ENCODE measurements around the gene EBI3. TPM values are rescaled to one million over a fixed set of nuclear protein-coding genes. Genes with fewer than 3 reads are reported as not detected.
"Not testable (repeated sequence)": the region's sequence is repeated elsewhere in the genome, so short reads cannot be mapped to it uniquely, and the experiment has no call there.

Gene EBI3
- total and polyA plus RNA-seq, 2 of the 8 experiments (the other 6 are each of a cell fraction or from before 2014, with no cell fraction given): 0.99 to 8.4 TPM

DNA sequence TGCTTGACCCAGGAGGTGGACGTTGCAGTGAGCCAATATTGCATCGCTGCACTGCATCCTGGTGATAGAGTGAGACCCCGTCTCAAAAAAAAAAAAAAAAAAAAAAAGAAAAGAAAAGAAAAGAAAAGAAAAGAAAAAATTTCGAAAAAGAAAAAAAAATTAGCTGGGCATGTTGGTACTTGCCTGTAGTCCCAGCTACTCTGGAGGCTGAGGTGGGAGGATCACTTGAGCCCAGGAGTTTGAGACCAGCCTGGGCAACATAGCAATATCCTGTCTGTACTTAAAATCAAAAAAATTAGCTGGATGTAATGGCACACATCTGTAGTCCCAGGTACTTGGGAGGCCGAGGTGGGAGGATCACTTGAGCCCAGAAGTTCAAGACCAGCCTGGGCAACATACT, 2.8 kb downstream of the EBI3 start:
- H3K23me2 ChIP-seq (ENCODE audit: low read depth, low read length); DNase-seq (ENCODE audit: low read depth in 1 of 2, low spot score in 2 of 2); H2BK5ac ChIP-seq (ENCODE audit: low read depth, low read length); H3K79me1 ChIP-seq (ENCODE audit: low read depth, low read length); H3K27me3 ChIP-seq (replicated peaks in 1 of 4; ENCODE audit: control insufficient read depth in 3 of 4, extremely low read depth in 1 of 4, insufficient read depth in 3 of 4, low read length in 3 of 4); H3K9me3 ChIP-seq (ENCODE audit: insufficient read depth in 2 of 2, low read depth in 1 of 2, low read length in 1 of 2); H3K18ac ChIP-seq (ENCODE audit: extremely low read depth, low read length); H3K9ac ChIP-seq (replicated peaks in 1 of 4; ENCODE audit: extremely low read depth in 1 of 4, low read depth in 3 of 4, low read length in 3 of 4); H3K4me1 ChIP-seq (replicated peaks in 1 of 4; ENCODE audit: control insufficient read depth in 3 of 4, insufficient read depth in 4 of 4, low read length in 3 of 4); H3K56ac ChIP-seq (replicated peaks; ENCODE audit: insufficient read length, low read depth, low read length); H3K36me3 ChIP-seq (ENCODE audit: control insufficient read depth in 2 of 4, insufficient read depth in 4 of 4, low read length in 3 of 4); H2BK120ac ChIP-seq (replicated peaks; ENCODE audit: low read depth, low read length); H3K14ac ChIP-seq (ENCODE audit: insufficient read length); H3K4ac ChIP-seq (replicated peaks; ENCODE audit: insufficient read length, low read depth, low read length); H3K27ac ChIP-seq (ENCODE audit: low read depth, low read length); H4K20me1 ChIP-seq (replicated peaks in 1 of 2; ENCODE audit: control insufficient read depth in 1 of 2, insufficient read depth in 2 of 2, low read length in 2 of 2); H2BK20ac ChIP-seq (ENCODE audit: low read length); H2AK5ac ChIP-seq (ENCODE audit: low read depth, low read length); H2BK15ac ChIP-seq (ENCODE audit: low read length); H3K4me3 ChIP-seq (ENCODE audit: extremely low read depth in 1 of 4, insufficient read depth in 2 of 4, low read depth in 3 of 4, low read length in 4 of 4); H4K91ac ChIP-seq (replicated peaks; ENCODE audit: insufficient read length, low read length); H2BK12ac ChIP-seq (ENCODE audit: low read depth, low read length); H4K8ac ChIP-seq (ENCODE audit: extremely low read depth, insufficient read depth, low read length); H4K5ac ChIP-seq (ENCODE audit: insufficient read length, low read depth, low read length); H3K79me2 ChIP-seq (ENCODE audit: control insufficient read depth in 1 of 2, insufficient read depth in 2 of 2, low read length in 2 of 2); H2AFZ ChIP-seq (ENCODE audit: low read length); H3K4me2 ChIP-seq (ENCODE audit: insufficient read depth in 1 of 2, low read depth in 2 of 2, low read length in 2 of 2); FAIRE-seq; H3K23ac ChIP-seq (ENCODE audit: insufficient read length): not testable (repeated sequence)
- 80 to 100% methylated on average over 1 to 3 of the region's 5 CpGs for WGBS, 2 experiments (ENCODE audit: extremely low coverage in 1 of 2, insufficient coverage in 1 of 2, insufficient read length in 1 of 2, insufficient replicate concordance in 2 of 2, low coverage in 1 of 2, low lambda C conversion rate in 2 of 2, missing lambda C conversion rate in 1 of 2)
- CTCF ChIA-PET (ENCODE audit: partially characterized antibody): interaction anchor here (0.6 to 4.4 kb wide), 12 partner anchors 10 to 292 kb away, joined by 3 to 25 read pairs (median 4); no protein-coding TSS in a partner anchor
- POLR2A ChIA-PET (ENCODE audit: partially characterized antibody): interaction anchor here (0.6 to 1.9 kb wide), 5 partner anchors 15 to 247 kb away, joined by 3 to 8 read pairs (median 5); partner anchors contain the start of genes EEF2 and YJU2

Data from H1 (cell line).